Ramos (cell line): ENCODE measurements around the gene AKR1E2.

ENCODE experiments used
- in situ Hi-C: fragments of 300-500 bp; cut with MboI; formaldehyde crosslinking; loops from one replicate; pipeline ENCODE4 v1.14.3; 2022; ENCODE audit warnings: low sequenced_read_pairs; ENCODE audit not compliant: unreplicated experiment

AKR1E2 gene

GRCh38 chr10:4825868-4826791 is at the start of gene AKR1E2:
AKR1E2 (plus strand) TSS chr10:4826207; CDS start chr10:4826325, 118 bp downstream.
- in situ Hi-C loops = no loop called here

GRCh38 chr10:4776234-4776638 is 49.8 kb upstream of the AKR1E2 start:
- in situ Hi-C loops = no loop called here

- in situ Hi-C loops = no loop called here
Observed at GRCh38 chr10:4778761-4779160, 47.2 kb upstream of the AKR1E2 start.

- in situ Hi-C loops = no loop called here
Observed at GRCh38 chr10:4780091-4780490, 45.9 kb upstream of the AKR1E2 start.

GRCh38 chr10:4780782-4781181 is 45.2 kb upstream of the AKR1E2 start:
- in situ Hi-C loops = no loop called here

- in situ Hi-C loops = no loop called here
Observed at GRCh38 chr10:4781955-4782354, 44.1 kb upstream of the AKR1E2 start.

- in situ Hi-C loops = no loop called here
Observed at GRCh38 chr10:4784667-4785333, 41.2 kb upstream of the AKR1E2 start.

GRCh38 chr10:4786043-4786839 is 39.8 kb upstream of the AKR1E2 start:
- in situ Hi-C loops = no loop called here

GRCh38 chr10:4790045-4790444 is 36.0 kb upstream of the AKR1E2 start:
- in situ Hi-C loops = no loop called here

- in situ Hi-C loops = no loop called here
Observed at GRCh38 chr10:4790922-4791321, 35.1 kb upstream of the AKR1E2 start.

GRCh38 chr10:4792381-4792780 is 33.6 kb upstream of the AKR1E2 start:
- in situ Hi-C loops = no loop called here

GRCh38 chr10:4801405-4801804 is 24.6 kb upstream of the AKR1E2 start:
- in situ Hi-C loops = no loop called here

GRCh38 chr10:4802711-4803487 is 23.1 kb upstream of the AKR1E2 start:
- in situ Hi-C loops = no loop called here

GRCh38 chr10:4803822-4804221 is 22.2 kb upstream of the AKR1E2 start:
- in situ Hi-C loops = no loop called here

GRCh38 chr10:4804465-4804864 is 21.5 kb upstream of the AKR1E2 start:
- in situ Hi-C loops = no loop called here

- in situ Hi-C loops = no loop called here
Observed at GRCh38 chr10:4806534-4806933, 19.5 kb upstream of the AKR1E2 start.

- in situ Hi-C loops = no loop called here
Observed at GRCh38 chr10:4807761-4808507, 18.1 kb upstream of the AKR1E2 start.

GRCh38 chr10:4809156-4809555 is 16.9 kb upstream of the AKR1E2 start:
- in situ Hi-C loops = no loop called here

GRCh38 chr10:4810092-4810491 is 15.9 kb upstream of the AKR1E2 start:
- in situ Hi-C loops = no loop called here
